Naive thymus-derived CD4-positive, alpha-beta T cell (primary cell): ENCODE results near the gene HNF4A. TPM values are rescaled to one million over a fixed set of nuclear protein-coding genes. Genes with fewer than 3 reads are reported as not detected.
"Not testable (repeated sequence)": the region's sequence is repeated elsewhere in the genome, so short reads cannot be mapped to it uniquely, and the experiment has no call there.

Experiments
- ATAC-seq: fragments of 150-1000 bp; cut with Tn5 transposase; 2 replicates; pipeline ENCODE4 v1.10.0; 2021; ENCODE audit warnings: mild to moderate bottlenecking, moderate library complexity
- CTCF ChIA-PET: fragments of 350-600 bp; sonication (Branson Sonifier 250); formaldehyde crosslinking; loops from one replicate; lab custom pipeline; 2021; ENCODE audit warnings: antibody characterized with exemption; lab: Charles Lee
- POLR2A ChIA-PET: fragments of 350-600 bp; sonication (Branson Sonifier 250); formaldehyde crosslinking; loops from one replicate; lab custom pipeline; 2021; ENCODE audit warnings: antibody characterized with exemption, inconsistent platforms; lab: Charles Lee
- DNase-seq, 9 donors: peaks; one replicate each; pipeline versions ENCODE4 v3.0.0 to v3.0.0-alpha.2; 2020 to 2022; ENCODE audit warnings: mixed read lengths in 1 of 9
- H3K27ac ChIP-seq: one replicate; pipeline ENCODE4 v1.7.0; 2013; ENCODE audit warnings: mild to moderate bottlenecking, low read depth, low read length, moderate library complexity
- H3K27me3 ChIP-seq, 2 donors: one replicate each; pipeline ENCODE4 v1.7.0; 2013; ENCODE audit warnings: low read length in 2 of 2, mild to moderate bottlenecking in 2 of 2, moderate library complexity in 2 of 2; ENCODE audit not compliant: control insufficient read depth in 2 of 2, insufficient read depth in 2 of 2
- H3K36me3 ChIP-seq, 3 experiments: 1 replicate in 2 of 3; 2 replicates in 1 of 3; pipeline ENCODE4 v1.7.0; 2013; ENCODE audit warnings: low read length in 3 of 3, mild to moderate bottlenecking in 3 of 3, moderate library complexity in 1 of 3; ENCODE audit not compliant: insufficient read depth in 3 of 3, control insufficient read depth in 2 of 3
- H3K4me1 ChIP-seq, 2 donors: one replicate each; pipeline ENCODE4 v1.7.0; 2013; ENCODE audit warnings: low read length in 2 of 2, mild to moderate bottlenecking in 2 of 2, moderate library complexity in 1 of 2; ENCODE audit not compliant: control insufficient read depth in 2 of 2, insufficient read depth in 2 of 2
- H3K4me3 ChIP-seq: 2 replicates; pipeline ENCODE4 v1.7.0; 2013; ENCODE audit warnings: mild to moderate bottlenecking, low read length
- H3K9me3 ChIP-seq, 3 experiments: 1 replicate in 2 of 3; 2 replicates in 1 of 3; pipeline ENCODE4 v1.7.0; 2013; ENCODE audit warnings: low read length in 3 of 3; ENCODE audit not compliant: control insufficient read depth in 2 of 3
- H3K27ac Mint-ChIP-seq, 9 donors: one replicate each; pipeline ENCODE4 v1.8.0; 2020 to 2022; ENCODE audit warnings: mixed read lengths in 9 of 9, mild to moderate bottlenecking in 8 of 9, moderate library complexity in 5 of 9, inconsistent platforms in 2 of 9
- H3K27me3 Mint-ChIP-seq, 5 donors: one replicate each; pipeline ENCODE4 v1.8.0; 2021 to 2022; ENCODE audit warnings: mixed read lengths in 5 of 5, mild to moderate bottlenecking in 1 of 5
- H3K36me3 Mint-ChIP-seq, 5 donors: one replicate each; pipeline ENCODE4 v1.8.0; 2020 to 2022; ENCODE audit warnings: mixed read lengths in 5 of 5, mild to moderate bottlenecking in 3 of 5, inconsistent platforms in 1 of 5
- H3K4me1 Mint-ChIP-seq, 7 donors: one replicate each; pipeline ENCODE4 v1.8.0; 2020 to 2022; ENCODE audit warnings: mixed read lengths in 7 of 7, mild to moderate bottlenecking in 3 of 7, inconsistent platforms in 1 of 7
- H3K4me3 Mint-ChIP-seq, 10 donors: one replicate each; pipeline ENCODE4 v1.8.0; 2020 to 2022; ENCODE audit warnings: mild to moderate bottlenecking in 10 of 10, mixed read lengths in 10 of 10, moderate library complexity in 6 of 10, inconsistent platforms in 2 of 10
- H3K9me3 Mint-ChIP-seq, 11 donors: one replicate each; pipeline ENCODE4 v1.8.0; 2020 to 2022; ENCODE audit warnings: mixed read lengths in 11 of 11, mild to moderate bottlenecking in 4 of 11, inconsistent platforms in 1 of 11, moderate library complexity in 1 of 11
- intact Hi-C, 2 donors: fragments of 100-400 bp; cut with micrococcal nuclease; formaldehyde crosslinking; loops; one replicate each; pipeline ENCODE4 v1.15.1; 2023
- polyA plus RNA-seq, 2 donors: library from polyadenylated mRNA; unstranded; fragments of 300-500 nt; fragmentation: Illumina TruSeq; gene quantifications; one replicate each; pipeline ENCODE4 v1.2.3, GENCODE V29; 2021
- total RNA-seq, 6 experiments: library from RNA in 5 of 6; stranded (reverse) in 5 of 6; gene quantifications; 1 replicate in 5 of 6; 2 replicates in 1 of 6; pipeline ENCODE4 v1.2.3 and lab custom pipeline; 2021 to 2026

The HNF4A gene
- total and polyA plus RNA-seq, 7 experiments from 2014 or later = not detected

DNA sequence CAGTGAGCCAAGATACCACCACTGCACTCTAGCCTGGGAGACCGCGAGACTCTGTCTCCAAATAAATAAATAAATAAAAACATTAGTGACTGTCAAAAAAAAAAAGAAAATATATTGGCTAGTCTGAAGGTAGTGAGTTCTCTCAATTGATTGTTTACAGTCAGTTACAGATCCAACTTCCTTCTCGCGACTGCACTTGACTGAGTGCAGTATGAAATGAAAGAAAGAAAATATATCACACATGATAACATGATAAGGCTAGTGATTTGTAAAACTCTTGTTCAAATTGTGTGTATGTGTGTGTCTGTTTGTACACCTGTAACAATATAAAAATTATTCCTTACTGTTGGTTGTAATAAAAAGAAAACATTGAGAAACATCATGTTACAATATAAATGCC lies 10.8 kb upstream of the HNF4A start:
- peak overlapping the region in 1 of 9 donors; percentile 46 for H3K27ac Mint-ChIP-seq

DNA sequence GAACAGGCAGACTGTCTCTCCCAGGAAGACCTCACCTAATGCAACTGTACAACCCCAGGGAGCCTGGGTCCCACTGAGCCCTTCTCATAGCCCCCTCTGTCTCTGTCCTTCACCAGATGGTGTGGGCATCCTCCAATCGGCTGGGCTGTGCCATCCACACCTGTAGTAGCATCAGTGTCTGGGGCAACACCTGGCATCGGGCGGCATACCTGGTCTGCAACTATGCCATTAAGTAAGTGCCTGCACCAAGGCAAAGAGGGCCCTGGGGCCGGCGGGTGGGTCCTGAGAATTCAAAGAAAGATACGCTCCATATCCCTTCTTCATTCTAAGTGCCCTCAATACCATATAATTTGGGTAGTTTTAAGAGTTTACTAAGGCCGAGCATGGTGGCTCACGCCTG lies 10.4 kb upstream of the HNF4A start:
- ATAC-seq = no peak
- Histone ChIP-seq H3K27ac (no peak overlapping the region), H3K4me1 (no peaks in the 10 kb centered on the region), H3K4me3 (no peak overlapping the region), H3K36me3 (no peaks in the 10 kb centered on the region), H3K27me3 (no peaks in the 10 kb centered on the region), H3K9me3 (no peaks in the 10 kb centered on the region)
- ChIA-PET POLR2A (no interaction called here), CTCF (no interaction called here)
- no peak for DNase-seq
- Mint-ChIP-seq H3K27me3 (peaks cover 0 to 2% (median 0%) of the 10 kb centered on the region in 5 donors), H3K9me3 (no peaks in the 10 kb centered on the region), H3K4me1 (no peaks in the 10 kb centered on the region), H3K4me3 (no peak overlapping the region), H3K36me3 (no peaks in the 10 kb centered on the region), H3K27ac (peak overlapping the region in 1 of 9 donors; percentile 46)
- intact Hi-C loops = no loop called here

More for the DNA sequence above, 10.8 kb upstream of the HNF4A start:
- Histone ChIP-seq H3K4me1 (no peaks in the 10 kb centered on the region), H3K9me3 (no peaks in the 10 kb centered on the region), H3K36me3 (no peaks in the 10 kb centered on the region), H3K27ac (no peak overlapping the region), H3K4me3 (no peak overlapping the region), H3K27me3 (no peaks in the 10 kb centered on the region)
- POLR2A ChIA-PET = no interaction called here
- Mint-ChIP-seq H3K27me3 (peaks cover 0 to 2% (median 0%) of the 10 kb centered on the region in 5 donors), H3K4me3 (no peak overlapping the region), H3K36me3 (no peaks in the 10 kb centered on the region), H3K4me1 (no peaks in the 10 kb centered on the region), H3K9me3 (no peaks in the 10 kb centered on the region)
- intact Hi-C loops = no loop called here
- ATAC-seq (no peak), DNase-seq (no peak)
- CTCF ChIA-PET = interaction anchor here (0.6 kb wide), 1 partner anchor 127 kb away, joined by 3 read pairs; no protein-coding TSS in a partner anchor

DNA sequence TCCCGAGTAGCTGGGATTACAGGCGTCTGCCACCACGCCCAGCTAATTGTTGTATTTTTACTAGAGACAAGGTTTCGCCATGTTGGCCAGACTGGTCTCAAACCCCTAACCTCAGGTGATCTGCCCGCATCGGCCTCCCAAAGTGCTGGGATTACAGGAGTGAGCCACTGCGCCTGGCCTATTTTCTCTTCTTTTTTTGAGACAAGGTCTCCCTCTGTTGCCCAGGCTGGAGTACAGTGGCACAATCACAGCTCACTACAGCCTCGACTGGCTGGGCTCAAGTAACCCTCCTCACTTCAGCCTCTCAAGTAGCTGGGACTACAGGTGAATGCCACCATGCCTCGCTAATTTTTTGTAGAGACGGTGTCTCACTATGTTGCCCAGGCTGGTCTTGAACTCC lies 9.6 kb upstream of the HNF4A start:
- H3K27me3 Mint-ChIP-seq, H3K36me3 Mint-ChIP-seq, H3K27me3 ChIP-seq, H3K4me3 Mint-ChIP-seq, H3K9me3 ChIP-seq, H3K27ac ChIP-seq, intact Hi-C loops, ATAC-seq, H3K9me3 Mint-ChIP-seq, H3K27ac Mint-ChIP-seq, POLR2A ChIA-PET, H3K4me1 ChIP-seq, H3K4me1 Mint-ChIP-seq, H3K36me3 ChIP-seq, H3K4me3 ChIP-seq, DNase-seq: not testable (repeated sequence)
- CTCF ChIA-PET = interaction anchor here (0.9 kb wide), 1 partner anchor 13 kb away, joined by 3 read pairs; no protein-coding TSS in a partner anchor

DNA sequence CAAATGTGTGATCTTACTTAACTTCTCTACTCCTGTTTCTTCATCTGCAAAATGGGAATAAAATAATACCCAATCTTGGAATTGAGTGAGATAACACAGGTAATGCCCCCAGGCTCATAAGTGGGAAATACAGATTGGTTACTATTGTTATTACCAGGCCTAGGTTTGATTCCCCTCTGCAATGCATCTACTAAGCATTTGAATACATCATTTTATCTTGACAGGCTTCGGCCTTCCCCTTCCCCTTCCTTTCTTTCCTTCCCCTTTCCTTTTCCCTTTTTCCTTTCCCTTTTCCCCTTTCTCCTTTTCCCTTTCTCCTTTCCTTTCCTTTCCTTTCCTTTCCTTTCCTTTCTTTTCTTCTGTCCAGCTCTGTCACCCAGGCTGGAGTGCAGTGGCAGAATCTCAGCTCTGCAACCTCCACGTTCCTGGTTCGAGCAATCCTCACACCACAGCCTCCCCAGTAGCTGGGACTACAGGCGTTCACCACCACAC lies 7.3 kb upstream of the HNF4A start:
- Histone ChIP-seq H3K4me1 (no peaks in the 10 kb centered on the region), H3K36me3 (no peaks in the 10 kb centered on the region), H3K9me3 (no peaks in the 10 kb centered on the region), H3K27ac (no peak overlapping the region), H3K27me3 (no peaks in the 10 kb centered on the region), H3K4me3 (no peak overlapping the region)
- ChIA-PET CTCF (no interaction called here), POLR2A (no interaction called here)
- Mint-ChIP-seq H3K27me3 (peaks cover 0 to 4% (median 2%) of the 10 kb centered on the region in 5 donors), H3K4me3 (no peak overlapping the region), H3K27ac (peak overlapping the region in 1 of 9 donors; percentile 41), H3K4me1 (peaks cover 0 to 10% (median 0%) of the 10 kb centered on the region in 7 donors), H3K9me3 (no peaks in the 10 kb centered on the region), H3K36me3 (no peaks in the 10 kb centered on the region)
- no peak for ATAC-seq
- intact Hi-C loops = no loop called here
- DNase-seq = no peak

DNA sequence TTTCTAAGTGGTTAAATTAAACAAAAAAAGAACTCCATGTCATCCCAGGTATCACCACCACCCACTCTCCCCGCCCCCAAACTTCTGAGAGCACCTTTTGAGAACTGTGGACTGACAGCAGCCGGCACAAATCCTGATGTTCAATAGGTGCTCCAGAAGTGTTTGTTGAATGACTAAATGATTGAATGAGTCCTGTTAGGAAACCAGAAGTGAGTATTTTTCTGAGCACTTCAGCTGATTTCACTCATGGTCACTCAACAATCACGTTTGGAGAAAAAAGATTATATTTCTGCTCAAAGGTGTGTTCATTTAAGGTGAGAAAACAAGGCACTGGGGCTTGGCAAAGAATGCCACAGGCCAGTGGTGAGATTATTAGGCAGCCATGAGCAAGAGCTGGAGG lies 6.2 kb upstream of the HNF4A start:
- ATAC-seq (no peak), DNase-seq (no peak)
- H3K4me3 Mint-ChIP-seq = no peak overlapping the region
- Histone ChIP-seq H3K27ac (no peak overlapping the region), H3K36me3 (no peaks in the 10 kb centered on the region), H3K4me3 (no peak overlapping the region), H3K9me3 (no peaks in the 10 kb centered on the region), H3K27me3 (no peaks in the 10 kb centered on the region), H3K4me1 (no peaks in the 10 kb centered on the region)
- peaks cover 0 to 10% (median 0%) of the 10 kb centered on the region in 7 donors for H3K4me1 Mint-ChIP-seq
- no peaks in the 10 kb centered on the region for H3K9me3 Mint-ChIP-seq
- intact Hi-C loops = no loop called here
- no peak overlapping the region for H3K27ac Mint-ChIP-seq
- no peaks in the 10 kb centered on the region for H3K36me3 Mint-ChIP-seq
- CTCF ChIA-PET = interaction anchor here (0.7 kb wide), 1 partner anchor 48 kb away, joined by 3 read pairs; no protein-coding TSS in a partner anchor
- POLR2A ChIA-PET = no interaction called here
- peaks cover 0 to 4% (median 2%) of the 10 kb centered on the region in 5 donors for H3K27me3 Mint-ChIP-seq

DNA sequence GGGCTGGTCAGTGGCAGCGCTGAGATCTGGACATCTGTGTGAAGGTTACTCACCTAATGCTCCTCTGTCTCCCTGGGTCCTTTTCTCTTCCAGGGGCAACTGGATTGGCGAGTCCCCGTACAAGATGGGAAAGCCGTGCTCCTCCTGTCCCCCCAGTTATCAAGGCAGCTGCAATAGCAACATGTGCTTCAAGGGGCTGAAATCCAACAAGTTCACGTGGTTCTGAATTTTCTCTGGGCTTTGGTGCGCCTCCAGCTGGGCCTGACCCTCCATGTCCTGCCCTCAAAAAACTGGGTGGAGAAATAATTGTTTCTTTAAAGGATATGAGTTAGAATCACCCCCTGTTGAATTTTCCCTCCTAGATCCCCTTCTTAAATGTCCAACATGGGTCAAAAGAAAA lies 4.9 kb upstream of the HNF4A start:
- H3K27ac Mint-ChIP-seq = no peak overlapping the region
- peaks cover 0 to 5% (median 3%) of the 10 kb centered on the region in 5 donors for H3K27me3 Mint-ChIP-seq
- H3K4me1 Mint-ChIP-seq = peaks cover 0 to 10% (median 0%) of the 10 kb centered on the region in 7 donors
- Histone ChIP-seq H3K4me1 (no peaks in the 10 kb centered on the region), H3K36me3 (no peaks in the 10 kb centered on the region), H3K27me3 (no peaks in the 10 kb centered on the region), H3K4me3 (no peak overlapping the region), H3K9me3 (no peaks in the 10 kb centered on the region), H3K27ac (no peak overlapping the region)
- no peaks in the 10 kb centered on the region for H3K9me3 Mint-ChIP-seq
- H3K4me3 Mint-ChIP-seq = no peak overlapping the region
- ATAC-seq = no peak
- no peaks in the 10 kb centered on the region for H3K36me3 Mint-ChIP-seq
- ChIA-PET CTCF (no interaction called here), POLR2A (no interaction called here)
- intact Hi-C loops = no loop called here
- DNase-seq = no peak

DNA sequence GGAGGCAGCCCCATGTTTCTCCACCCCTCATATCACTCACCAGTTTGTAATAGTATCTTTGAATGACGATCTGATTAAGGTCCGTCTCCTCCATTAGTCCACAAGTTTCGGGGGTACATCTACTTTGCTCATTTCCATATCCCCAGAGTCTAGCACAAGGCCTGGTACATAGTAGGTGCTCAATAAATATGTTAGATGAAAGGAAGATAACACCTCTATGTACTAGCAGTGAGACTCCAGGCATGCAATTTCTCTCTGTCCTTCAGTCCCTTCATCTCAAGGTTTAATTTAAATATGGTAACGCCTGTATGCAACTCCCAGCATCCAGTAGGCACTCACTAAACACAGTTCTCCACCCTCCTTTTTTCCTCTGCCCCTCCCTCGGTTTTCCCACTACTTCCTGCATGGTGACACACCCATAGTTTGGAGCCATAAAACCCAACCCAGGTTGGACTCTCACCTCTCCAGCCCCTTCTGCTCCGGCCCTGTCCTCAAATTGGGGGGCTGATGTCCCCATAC lies 461 bp upstream of the HNF4A start:
- Mint-ChIP-seq H3K4me1 (peaks cover 0 to 10% (median 0%) of the 10 kb centered on the region in 7 donors), H3K9me3 (no peaks in the 10 kb centered on the region), H3K36me3 (no peaks in the 10 kb centered on the region), H3K4me3 (no peak overlapping the region), H3K27me3 (peaks cover 0 to 18% (median 5%) of the 10 kb centered on the region in 5 donors), H3K27ac (no peak overlapping the region)
- Histone ChIP-seq H3K36me3 (no peaks in the 10 kb centered on the region), H3K4me1 (no peaks in the 10 kb centered on the region), H3K4me3 (no peak overlapping the region), H3K9me3 (no peaks in the 10 kb centered on the region), H3K27me3 (no peaks in the 10 kb centered on the region), H3K27ac (no peak overlapping the region)
- DNase-seq (no peak), ATAC-seq (no peak)
- intact Hi-C loops = no loop called here
- CTCF ChIA-PET = no interaction called here
- POLR2A ChIA-PET = interaction anchor here (0.6 kb wide), 1 partner anchor 247 kb away, joined by 6 read pairs; no protein-coding TSS in a partner anchor
